Spinal cord (tissue), 10 donors: ENCODE measurements around the gene WBP4. TPM values are rescaled to one million over a fixed set of nuclear protein-coding genes. Genes with fewer than 3 reads are reported as not detected.

Source experiments
- DNase-seq, 6 donors: peaks; one replicate each; pipeline versions ENCODE4 v3.0.0 to v3.0.0-alpha.2; 2013 to 2015; ENCODE audit warnings: low spot score in 6 of 6, low read depth in 4 of 6
- H3K27ac ChIP-seq: one replicate; pipeline ENCODE4 v1.5.1; 2013; ENCODE audit warnings: low read depth, low read length, control low read depth
- H3K27me3 ChIP-seq: one replicate; pipeline ENCODE4 v1.6.1; 2013; ENCODE audit warnings: low read length; ENCODE audit not compliant: control insufficient read depth, insufficient read depth
- H3K36me3 ChIP-seq: one replicate; pipeline ENCODE4 v1.6.1; 2013; ENCODE audit warnings: low read length; ENCODE audit not compliant: control insufficient read depth, insufficient read depth
- H3K4me1 ChIP-seq: one replicate; pipeline ENCODE4 v1.6.1; 2013; ENCODE audit warnings: low read length; ENCODE audit not compliant: control insufficient read depth, insufficient read depth
- H3K4me3 ChIP-seq: one replicate; pipeline ENCODE4 v1.5.1; 2013; ENCODE audit warnings: low read depth, low read length, control low read depth
- H3K9me3 ChIP-seq: one replicate; pipeline ENCODE4 v1.6.1; 2013; ENCODE audit warnings: low read length; ENCODE audit not compliant: control insufficient read depth, insufficient read depth
- WGBS: methylation state at CpG from one replicate; pipeline ENCODE4 v1.1.5; 2013; ENCODE audit warnings: missing lambda C conversion rate; ENCODE audit not compliant: insufficient coverage; 5-methylcytosine and 5-hydroxymethylcytosine counted together
- polyA plus RNA-seq, 2 donors: library from polyadenylated mRNA; unstranded; fragments of 120-200 nt; gene quantifications; one replicate each; pipeline ENCODE4 v1.2.1, GENCODE V29; 2013; ENCODE audit not compliant: insufficient read length in 2 of 2
- total RNA-seq, 2 donors: library from RNA; depleted of rRNA in 1 of 2; stranded (reverse); fragments of 120-200 nt in 1 of 2; fragments of >200 nt in 1 of 2; gene quantifications; one replicate each; pipeline versions ENCODE4 v1.2.3 to v1.2.4, GENCODE V29; 2013 to 2014
- donor health status: healthy.

WBP4 gene
- total and polyA plus RNA-seq, 4 donors: 15.4 to 24.1 (median 17.9) TPM

DNA sequence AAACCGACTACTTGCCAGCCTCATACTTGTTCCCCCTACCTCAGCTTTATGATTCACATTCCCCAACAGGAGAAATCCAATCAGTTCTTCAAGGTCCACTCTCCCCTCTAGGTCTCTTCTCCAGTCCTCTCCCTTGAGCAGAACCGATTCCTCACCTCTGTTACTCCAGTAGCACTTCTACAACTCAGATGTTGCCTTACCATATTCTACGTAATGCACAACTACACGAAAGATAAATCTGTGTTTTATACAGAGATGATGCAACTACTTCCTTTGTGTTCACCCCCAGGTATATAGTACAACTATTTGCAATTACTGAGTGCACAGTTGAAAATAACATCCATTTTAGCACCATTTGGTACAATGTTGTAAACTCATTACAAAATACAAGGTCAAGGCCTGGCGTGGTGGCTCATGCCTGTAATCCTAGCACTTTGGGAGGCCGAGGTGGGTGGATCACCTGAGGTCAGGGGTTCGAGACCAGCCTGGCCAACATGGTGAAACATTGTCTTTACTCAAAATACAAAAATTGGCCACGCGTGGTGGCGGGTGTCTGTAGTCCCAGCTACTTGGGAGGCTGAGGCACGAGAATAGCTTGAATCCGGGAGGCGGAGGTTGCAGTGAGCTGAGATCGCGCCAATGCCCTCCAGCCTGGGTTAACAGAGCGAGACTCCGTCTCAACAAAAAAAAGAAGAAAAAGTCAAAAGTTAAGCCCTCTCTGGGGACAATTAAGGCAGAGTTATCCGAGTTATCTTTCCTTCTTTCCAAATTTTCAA is 2.8 kb upstream of the WBP4 start:
- H3K36me3 ChIP-seq: no peaks in the 10 kb centered on the region
- peak overlapping the region; percentile 100 for H3K27ac ChIP-seq
- H3K4me1 ChIP-seq: peaks cover 5% of the 10 kb centered on the region
- no peaks in the 10 kb centered on the region for H3K9me3 ChIP-seq
- whole genome bisulfite sequencing: 76% methylated on average over 3 of the region's 18 CpGs
- peak overlapping the region; percentile 98 for H3K4me3 ChIP-seq
- H3K27me3 ChIP-seq: no peaks in the 10 kb centered on the region
- no peak for DNase-seq

GRCh38 chr13:41059456-41060081 is 1.7 kb upstream of the WBP4 start:
- DNase-seq: peak in 5 of 6 donors; percentile 13 to 73 (median 36)
- Histone ChIP-seq H3K27me3 (no peaks in the 10 kb centered on the region), H3K9me3 (no peaks in the 10 kb centered on the region), H3K36me3 (no peaks in the 10 kb centered on the region), H3K4me3 (peak overlapping the region; percentile 98), H3K4me1 (peaks cover 5% of the 10 kb centered on the region), H3K27ac (peak overlapping the region; percentile 100)
- 2% methylated on average over 8 of the region's 15 CpGs for WGBS

GRCh38 chr13:41060082-41060723 is 1.1 kb upstream of the WBP4 start:
- H3K36me3 ChIP-seq: no peaks in the 10 kb centered on the region
- peak; percentile 53 to 95 (median 75) for DNase-seq
- no peaks in the 10 kb centered on the region for H3K9me3 ChIP-seq
- no peaks in the 10 kb centered on the region for H3K27me3 ChIP-seq
- H3K4me3 ChIP-seq: peak overlapping the region; percentile 98
- WGBS: under 1% methylated on average over 55 of the region's 57 CpGs
- H3K27ac ChIP-seq: peak overlapping the region; percentile 100
- peaks cover 5% of the 10 kb centered on the region for H3K4me1 ChIP-seq

DNA sequence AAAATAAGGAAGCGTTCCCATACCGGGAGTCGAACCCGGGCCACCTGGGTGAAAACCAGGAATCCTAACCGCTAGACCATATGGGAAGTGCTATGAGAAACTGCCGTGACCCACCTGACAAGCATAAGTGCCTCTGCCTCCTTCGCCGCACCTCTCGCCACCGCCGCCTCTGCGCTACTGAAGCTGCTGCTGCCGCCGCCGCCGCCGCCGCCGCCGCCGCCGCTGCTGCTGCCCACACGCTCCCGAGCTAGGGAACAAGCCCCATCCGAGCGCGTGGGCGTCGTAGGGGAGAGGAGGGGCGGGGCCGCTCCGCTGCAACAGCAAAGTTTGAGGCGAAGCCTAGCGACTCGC is 610 bp upstream of the WBP4 start:
- Histone ChIP-seq H3K27me3 (no peaks in the 10 kb centered on the region), H3K27ac (peak overlapping the region; percentile 100), H3K4me3 (peak overlapping the region; percentile 98), H3K9me3 (no peaks in the 10 kb centered on the region), H3K36me3 (no peaks in the 10 kb centered on the region), H3K4me1 (peaks cover 5% of the 10 kb centered on the region)
- WGBS: 0% methylated on average over 35 of the region's 35 CpGs
- peak in 3 of 6 donors; percentile 69 to 97 (median 76) for DNase-seq

DNA sequence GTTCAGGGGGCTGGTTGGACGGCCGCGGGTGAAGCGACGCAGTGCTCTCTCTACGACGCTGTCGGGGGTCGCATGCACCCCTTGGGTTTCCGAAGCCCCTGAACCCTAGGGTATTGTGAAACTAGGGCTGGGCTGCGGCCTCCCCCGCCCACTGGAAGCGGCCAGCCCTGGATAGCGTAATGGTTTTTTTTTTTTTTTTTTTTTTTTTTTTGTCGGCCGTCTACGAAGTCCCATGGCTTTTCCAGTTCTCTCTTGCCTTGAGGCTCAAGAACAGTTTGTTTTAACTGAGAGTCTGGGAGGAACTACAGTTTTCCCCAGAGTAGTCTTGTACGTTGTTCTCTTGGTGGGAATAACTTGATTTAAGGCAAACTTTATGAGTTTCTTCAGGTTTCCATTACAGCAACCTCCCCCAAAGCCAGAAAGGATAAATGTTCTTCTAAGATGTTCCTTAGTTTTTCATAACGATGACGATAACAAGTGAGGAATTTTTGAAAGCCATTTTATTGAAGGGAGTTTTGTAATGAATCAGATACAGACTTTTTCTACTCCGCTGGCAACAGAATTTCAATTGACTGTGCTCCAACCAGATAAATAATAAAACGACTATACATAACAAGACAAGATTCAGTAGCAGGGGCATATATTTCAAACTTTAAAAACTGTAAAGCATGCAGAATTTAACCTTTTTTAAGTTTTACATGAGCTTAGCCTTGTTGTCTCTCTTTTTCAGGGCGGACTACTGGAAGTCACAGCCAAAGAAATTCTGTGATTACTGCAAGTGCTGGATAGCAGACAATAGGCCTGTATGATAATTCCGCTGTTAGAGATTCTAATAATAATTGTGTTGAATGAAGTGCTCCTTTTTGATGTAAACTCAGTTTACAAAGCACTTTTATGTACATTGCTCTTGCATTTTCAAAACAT is 867 bp downstream of the WBP4 start:
- Histone ChIP-seq H3K4me1 (peaks cover 5% of the 10 kb centered on the region), H3K27ac (peak overlapping the region; percentile 100), H3K4me3 (peak overlapping the region; percentile 98), H3K36me3 (peaks cover 4% of the 10 kb centered on the region), H3K9me3 (no peaks in the 10 kb centered on the region), H3K27me3 (no peaks in the 10 kb centered on the region)
- under 1% methylated on average over 14 of the region's 24 CpGs for WGBS
- DNase-seq: peak in 4 of 6 donors; percentile 2 to 54 (median 40)

- no CpG with 5 or more reads among the region's 2 CpGs for WGBS
- DNase-seq: no peak
- peak overlapping the region; percentile 19 for H3K27ac ChIP-seq
Measured at GRCh38 chr13:41064493-41064892, 3.2 kb downstream of the WBP4 start.

GRCh38 chr13:41065078-41065477 is 3.8 kb downstream of the WBP4 start:
- DNase-seq: peak in 2 of 6 donors; percentile 6 to 15
- Histone ChIP-seq H3K4me1 (no peaks in the 10 kb centered on the region), H3K4me3 (no peak overlapping the region), H3K27me3 (no peaks in the 10 kb centered on the region), H3K27ac (peak overlapping the region; percentile 19), H3K36me3 (peaks cover 17% of the 10 kb centered on the region), H3K9me3 (no peaks in the 10 kb centered on the region)

More at GRCh38 chr13:41064493-41064892, 3.2 kb downstream of the WBP4 start:
- no peak overlapping the region for H3K4me3 ChIP-seq
- H3K27me3 ChIP-seq: no peaks in the 10 kb centered on the region
- H3K4me1 ChIP-seq: no peaks in the 10 kb centered on the region
- peaks cover 13% of the 10 kb centered on the region for H3K36me3 ChIP-seq
- H3K9me3 ChIP-seq: no peaks in the 10 kb centered on the region

DNA sequence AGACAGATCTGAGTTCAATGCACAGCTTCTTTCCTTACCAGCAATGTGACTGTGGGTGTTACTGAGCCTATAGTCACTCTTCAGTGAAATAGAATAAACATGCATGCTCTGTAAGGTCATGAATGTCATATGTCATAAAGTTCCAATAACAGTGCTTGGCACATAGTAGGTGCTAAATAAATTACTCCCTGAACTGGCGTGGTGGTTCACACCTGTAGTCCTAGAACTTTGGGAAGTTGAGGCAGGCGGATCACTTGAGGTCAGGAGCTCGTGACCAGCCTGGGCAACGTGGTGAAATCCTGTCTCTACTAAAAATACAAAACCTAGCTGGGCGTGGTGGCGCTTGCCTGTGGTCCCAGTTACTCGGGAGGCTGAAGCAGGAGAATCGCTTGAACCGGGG is 13.2 kb downstream of the WBP4 start:
- Histone ChIP-seq H3K9me3 (no peaks in the 10 kb centered on the region), H3K27me3 (no peaks in the 10 kb centered on the region), H3K36me3 (peaks cover 39% of the 10 kb centered on the region), H3K27ac (no peak overlapping the region), H3K4me3 (no peak overlapping the region), H3K4me1 (no peaks in the 10 kb centered on the region)
- WGBS: 100% methylated on average over 2 of the region's 9 CpGs
- no peak for DNase-seq

GRCh38 chr13:41075034-41075433 is 13.7 kb downstream of the WBP4 start:
- H3K27me3 ChIP-seq: no peaks in the 10 kb centered on the region
- H3K27ac ChIP-seq: no peak overlapping the region
- H3K4me1 ChIP-seq: no peaks in the 10 kb centered on the region
- H3K9me3 ChIP-seq: no peaks in the 10 kb centered on the region
- no peak overlapping the region for H3K4me3 ChIP-seq
- peak in 4 of 6 donors; percentile 19 to 77 (median 43) for DNase-seq
- WGBS: no CpG with 5 or more reads among the region's 1 CpG
- peaks cover 35% of the 10 kb centered on the region for H3K36me3 ChIP-seq
